Erythroblast (primary cell): ENCODE data around the gene DMBT1.
"Not testable (repeated sequence)": the region's sequence is repeated elsewhere in the genome, so short reads cannot be mapped to it uniquely, and the experiment has no call there.

Source experiments
- DNase-seq, 2 experiments: peaks; one replicate each; lab custom pipeline; 2025; lab: John Stamatoyannopoulos, UW
- GATA1 ChIP-seq: IDR thresholded peaks from 2 replicates; pipeline ENCODE4 v1.6.1; 2011; ENCODE audit warnings: low read depth, mild to moderate bottlenecking, control low read depth, low read length, moderate library complexity
- POLR2A ChIP-seq: IDR thresholded peaks from 2 replicates; pipeline ENCODE4 v1.6.1; 2011; ENCODE audit warnings: mild to moderate bottlenecking, low read length

DMBT1 gene

GRCh38 chr10:122575776-122576175, 15.2 kb downstream of the DMBT1 start:
- DNase-seq: no peak
- TF ChIP-seq GATA1 (no peak), POLR2A (no peak)

GRCh38 chr10:122576291-122576690, 15.7 kb downstream of the DMBT1 start:
- DNase-seq: no peak
- TF ChIP-seq POLR2A (no peak), GATA1 (no peak)

- TF ChIP-seq GATA1: no peak
- TF ChIP-seq POLR2A: no peak
Measured at GRCh38 chr10:122577311-122577885, 16.8 kb downstream of the DMBT1 start.

GRCh38 chr10:122586070-122586469, 25.5 kb downstream of the DMBT1 start:
- DNase-seq: not testable (repeated sequence)

More at GRCh38 chr10:122577311-122577885, 16.8 kb downstream of the DMBT1 start:
- DNase-seq: no peak

- no peak for DNase-seq
- TF ChIP-seq POLR2A (no peak), GATA1 (no peak)
Measured at GRCh38 chr10:122587098-122587760, 26.7 kb downstream of the DMBT1 start.

GRCh38 chr10:122588381-122588780, 27.8 kb downstream of the DMBT1 start:
- TF ChIP-seq GATA1: no peak
- TF ChIP-seq POLR2A: no peak
- DNase-seq: no peak

- no peak for DNase-seq
- no peak for TF ChIP-seq POLR2A
- no peak for TF ChIP-seq GATA1
Measured at GRCh38 chr10:122590153-122590552, 29.6 kb downstream of the DMBT1 start.

- DNase-seq: no peak
Measured at GRCh38 chr10:122591736-122592135, 31.2 kb downstream of the DMBT1 start.

GRCh38 chr10:122592161-122592560, 31.6 kb downstream of the DMBT1 start:
- no peak for DNase-seq
- TF ChIP-seq GATA1 (no peak), POLR2A (no peak)

More at GRCh38 chr10:122591736-122592135, 31.2 kb downstream of the DMBT1 start:
- no peak for TF ChIP-seq POLR2A
- TF ChIP-seq GATA1: no peak

- no peak for DNase-seq
- TF ChIP-seq GATA1: no peak
- TF ChIP-seq POLR2A: no peak
Measured at GRCh38 chr10:122617476-122618270, 57.1 kb downstream of the DMBT1 start.

- no peak for TF ChIP-seq POLR2A
- no peak for TF ChIP-seq GATA1
Measured at GRCh38 chr10:122618461-122619165, 58.1 kb downstream of the DMBT1 start.

GRCh38 chr10:122620961-122621360, 60.4 kb downstream of the DMBT1 start:
- not testable (repeated sequence) for DNase-seq

More at GRCh38 chr10:122618461-122619165, 58.1 kb downstream of the DMBT1 start:
- DNase-seq: no peak

- DNase-seq: no peak
- TF ChIP-seq POLR2A: no peak
Measured at GRCh38 chr10:122624546-122624945, 64.0 kb downstream of the DMBT1 start.

- DNase-seq: no peak
- TF ChIP-seq POLR2A (no peak), GATA1 (no peak)
Measured at GRCh38 chr10:122630526-122630925, 70.0 kb downstream of the DMBT1 start.
